ENCODE measurements around the gene REC8.

The REC8 gene

DNA sequence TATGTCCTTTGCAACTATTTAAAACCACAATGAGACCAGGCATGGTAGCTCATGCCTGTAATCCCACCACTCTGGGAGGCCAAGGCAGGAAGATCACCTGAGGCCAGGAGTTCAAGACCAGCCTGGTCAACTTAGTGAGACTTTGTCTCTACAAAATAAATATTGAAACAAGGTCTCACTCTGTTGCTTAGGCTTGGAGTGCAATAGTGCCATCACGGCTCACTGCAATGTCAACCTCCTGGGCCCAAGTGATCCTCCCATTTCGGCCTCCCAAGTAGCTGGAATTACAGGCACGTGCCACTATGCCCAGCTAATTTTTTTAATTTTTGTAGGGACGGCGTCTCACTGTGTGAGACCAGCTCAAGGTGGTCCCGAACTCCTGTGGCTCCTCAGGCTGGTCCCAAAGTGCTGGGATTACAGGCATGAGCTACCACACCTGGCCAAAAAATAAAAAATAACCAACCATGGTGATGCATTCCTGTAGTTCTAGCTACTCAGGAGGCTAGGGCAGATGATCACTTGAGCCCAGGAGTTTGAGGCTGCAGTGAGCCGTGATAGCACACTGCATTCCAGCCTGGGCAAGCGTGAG lies 42.4 kb upstream of the REC8 start:
- no peak for DNase-seq (ENCODE audit: low read depth)
- H3K4me3 ChIP-seq (ENCODE audit: low read length): no peak overlapping the region
- TF ChIP-seq, protein P1, sequence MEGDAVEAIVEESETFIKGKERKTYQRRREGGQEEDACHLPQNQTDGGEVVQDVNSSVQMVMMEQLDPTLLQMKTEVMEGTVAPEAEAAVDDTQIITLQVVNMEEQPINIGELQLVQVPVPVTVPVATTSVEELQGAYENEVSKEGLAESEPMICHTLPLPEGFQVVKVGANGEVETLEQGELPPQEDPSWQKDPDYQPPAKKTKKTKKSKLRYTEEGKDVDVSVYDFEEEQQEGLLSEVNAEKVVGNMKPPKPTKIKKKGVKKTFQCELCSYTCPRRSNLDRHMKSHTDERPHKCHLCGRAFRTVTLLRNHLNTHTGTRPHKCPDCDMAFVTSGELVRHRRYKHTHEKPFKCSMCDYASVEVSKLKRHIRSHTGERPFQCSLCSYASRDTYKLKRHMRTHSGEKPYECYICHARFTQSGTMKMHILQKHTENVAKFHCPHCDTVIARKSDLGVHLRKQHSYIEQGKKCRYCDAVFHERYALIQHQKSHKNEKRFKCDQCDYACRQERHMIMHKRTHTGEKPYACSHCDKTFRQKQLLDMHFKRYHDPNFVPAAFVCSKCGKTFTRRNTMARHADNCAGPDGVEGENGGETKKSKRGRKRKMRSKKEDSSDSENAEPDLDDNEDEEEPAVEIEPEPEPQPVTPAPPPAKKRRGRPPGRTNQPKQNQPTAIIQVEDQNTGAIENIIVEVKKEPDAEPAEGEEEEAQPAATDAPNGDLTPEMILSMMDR (conservative IDR thresholded peaks at IDR 0.05; ENCODE audit: low read depth, low read length): no peak

DNA sequence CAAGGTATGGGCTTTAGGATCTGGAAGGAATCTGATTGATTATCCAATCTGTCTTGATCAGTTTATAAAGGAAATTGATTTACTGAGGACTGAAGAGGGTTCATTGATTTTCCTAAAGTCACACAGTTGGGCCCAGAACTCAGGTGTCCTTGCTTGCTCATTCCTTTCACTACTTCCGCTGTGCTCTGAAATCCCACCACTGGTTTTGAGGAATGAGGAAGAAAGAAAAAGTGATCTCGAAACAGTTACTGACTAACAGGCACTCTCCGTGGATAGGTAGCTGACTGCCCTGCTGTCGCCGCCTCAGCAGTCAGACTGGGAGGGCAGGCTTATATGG lies 41.5 kb upstream of the REC8 start, which contains the start of gene FITM1:
TSS of gene FITM1 (plus strand) at position 280 of the 337 bp plus-strand sequence. CDS start 905 bp downstream, outside the sequence.
- TF ChIP-seq, protein P1 (conservative IDR thresholded peaks at IDR 0.05; ENCODE audit: low read depth, low read length): no peak
- no peak for DNase-seq (ENCODE audit: low read depth)
- no peak within 1 kb of the TSS for H3K4me3 ChIP-seq (ENCODE audit: low read length)

- no peak for DNase-seq (ENCODE audit: low read depth)
- H3K4me3 ChIP-seq (ENCODE audit: low read length): no peak overlapping the region
- TF ChIP-seq, protein P1 (conservative IDR thresholded peaks at IDR 0.05; ENCODE audit: low read depth, low read length): no peak
Observed at GRCh38 chr14:24130717-24131548, 40.9 kb upstream of the REC8 start.

GRCh38 chr14:24131549-24131966 lies 40.3 kb upstream of the REC8 start:
- no peak for DNase-seq (ENCODE audit: low read depth)
- no peak overlapping the region for H3K4me3 ChIP-seq (ENCODE audit: low read length)
- TF ChIP-seq, protein P1 (conservative IDR thresholded peaks at IDR 0.05; ENCODE audit: low read depth, low read length): no peak

- H3K4me3 ChIP-seq (ENCODE audit: low read length): no peak overlapping the region
- TF ChIP-seq, protein P1 (conservative IDR thresholded peaks at IDR 0.05; ENCODE audit: low read depth, low read length): no peak
- no peak for DNase-seq (ENCODE audit: low read depth)
Observed at GRCh38 chr14:24132061-24132685, 39.7 kb upstream of the REC8 start.

DNA sequence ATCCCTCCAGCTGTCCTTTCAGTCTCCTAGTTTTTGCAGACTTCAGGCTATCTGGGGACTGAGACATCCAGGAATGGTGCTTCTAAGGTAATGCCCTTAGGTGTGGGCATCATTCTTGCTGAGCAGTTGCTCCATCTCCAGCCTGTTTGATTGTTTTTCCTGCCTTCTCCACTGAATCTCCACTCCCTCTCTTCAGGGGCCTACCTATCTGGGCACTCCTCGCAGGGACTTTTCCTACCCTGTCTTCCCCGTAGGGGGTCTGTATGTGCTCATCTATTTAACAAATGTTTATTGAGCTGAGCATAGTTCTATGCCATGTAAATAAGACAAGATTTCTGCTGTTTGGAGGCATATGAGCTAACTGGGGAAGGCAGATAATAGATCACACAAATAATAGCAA lies 38.9 kb upstream of the REC8 start:
- DNase-seq (ENCODE audit: low read depth): no peak
- TF ChIP-seq, protein P1 (conservative IDR thresholded peaks at IDR 0.05; ENCODE audit: low read depth, low read length): no peak
- no peak overlapping the region for H3K4me3 ChIP-seq (ENCODE audit: low read length)
